GM18505 (cell line): ENCODE results near the gene MKLN1.

Experiments used
- ATAC-seq: cut with Tn5 transposase; IDR thresholded peaks from one replicate; pipeline ENCODE4 v1.9.1; 2021; ENCODE audit not compliant: unreplicated experiment
- POLR2A ChIP-seq: IDR thresholded peaks from 4 replicates; pipeline ENCODE4 v1.6.1; 2011; ENCODE audit warnings: borderline replicate concordance; ENCODE audit not compliant: insufficient read depth, insufficient read length; ENCODE audit errors: extremely low read depth

The MKLN1 gene

GRCh38 chr7:131372554-131372953, 44.9 kb downstream of the MKLN1 start:
- no peak for TF ChIP-seq POLR2A

DNA sequence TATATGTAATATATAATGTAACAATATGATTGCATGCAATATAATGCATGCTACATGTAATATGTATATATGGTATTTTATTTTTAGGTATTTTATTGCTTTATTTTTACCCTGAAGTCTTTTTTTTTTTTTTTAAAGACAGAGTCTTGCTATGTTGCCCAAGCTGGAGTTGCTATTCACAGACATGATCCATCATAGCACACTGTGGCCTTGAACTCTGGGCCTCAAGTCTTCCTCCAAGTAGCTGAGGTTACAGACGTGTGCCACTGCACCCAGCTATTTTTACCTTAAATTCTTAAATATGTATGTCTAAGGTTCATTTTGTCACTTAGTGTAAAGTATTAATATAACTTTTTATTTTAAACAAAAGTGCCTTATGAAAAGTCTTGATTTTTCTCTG, 47.1 kb downstream of the MKLN1 start:
- TF ChIP-seq POLR2A = no peak
- no peak for ATAC-seq

More at GRCh38 chr7:131372554-131372953, 44.9 kb downstream of the MKLN1 start:
- no peak for ATAC-seq

DNA sequence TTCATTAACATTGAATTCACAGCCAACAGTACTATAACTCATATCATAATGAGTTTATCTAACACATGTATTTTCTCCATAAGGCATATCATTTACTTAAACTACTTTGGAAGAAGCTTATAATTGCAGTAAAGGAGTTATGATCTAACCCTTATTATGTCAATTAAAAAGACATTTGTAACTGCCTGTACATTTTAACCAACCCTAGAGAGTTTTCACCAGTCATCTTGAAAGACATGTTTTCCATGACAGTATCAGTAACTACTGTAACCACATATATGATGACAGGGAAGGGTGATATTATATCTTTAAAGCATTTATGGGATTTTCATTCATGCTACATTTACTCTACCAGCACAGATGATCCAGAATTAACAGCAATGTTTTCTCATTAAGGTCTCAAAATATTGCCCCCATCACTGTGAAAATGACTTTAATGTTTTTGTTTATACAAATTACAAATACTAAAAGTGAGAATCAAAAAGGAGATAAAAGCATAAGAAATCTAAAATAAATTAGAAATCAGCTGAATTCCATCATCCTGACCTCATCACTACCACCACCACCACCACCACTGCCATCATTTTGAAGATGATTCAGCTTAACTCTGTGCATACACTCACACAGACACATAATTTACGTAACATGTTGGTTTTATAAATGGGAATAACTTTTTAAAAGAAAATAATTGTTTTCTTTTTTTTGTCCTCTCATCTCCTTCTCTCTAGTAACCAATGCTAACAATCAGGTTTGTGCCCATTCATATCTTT, 53.6 kb downstream of the MKLN1 start:
- no peak for ATAC-seq
- no peak for TF ChIP-seq POLR2A

- no peak for ATAC-seq
Observed at GRCh38 chr7:131383417-131384285, 56.0 kb downstream of the MKLN1 start.

GRCh38 chr7:131384286-131384635, 56.6 kb downstream of the MKLN1 start:
- TF ChIP-seq POLR2A = no peak
- no peak for ATAC-seq

More at GRCh38 chr7:131383417-131384285, 56.0 kb downstream of the MKLN1 start:
- no peak for TF ChIP-seq POLR2A

- TF ChIP-seq POLR2A = no peak
- ATAC-seq = no peak
Observed at GRCh38 chr7:131385039-131385605, 57.4 kb downstream of the MKLN1 start.

DNA sequence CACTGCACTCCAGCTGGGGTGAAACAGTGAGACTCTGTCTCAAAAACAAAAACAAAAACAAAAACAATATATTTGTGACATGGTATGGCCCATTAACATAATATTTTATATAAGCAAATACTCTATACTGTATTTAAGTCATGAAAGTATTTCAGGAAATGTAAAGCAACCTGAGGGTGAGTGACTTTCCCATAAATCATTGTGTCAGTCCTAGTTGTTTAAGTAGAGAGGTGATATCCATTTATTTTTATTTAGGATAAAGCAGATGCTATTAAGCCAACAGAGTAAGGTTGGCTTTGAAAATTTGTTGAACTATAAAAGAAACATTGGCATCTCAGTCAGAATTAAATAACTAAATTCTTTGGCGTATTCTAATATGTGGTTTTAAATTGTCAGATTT, 60.5 kb downstream of the MKLN1 start:
- no peak for TF ChIP-seq POLR2A
- no peak for ATAC-seq

- no peak for ATAC-seq
- no peak for TF ChIP-seq POLR2A
Observed at GRCh38 chr7:131390275-131390674, 62.6 kb downstream of the MKLN1 start.

GRCh38 chr7:131391145-131391544, 63.5 kb downstream of the MKLN1 start:
- no peak for ATAC-seq
- no peak for TF ChIP-seq POLR2A

DNA sequence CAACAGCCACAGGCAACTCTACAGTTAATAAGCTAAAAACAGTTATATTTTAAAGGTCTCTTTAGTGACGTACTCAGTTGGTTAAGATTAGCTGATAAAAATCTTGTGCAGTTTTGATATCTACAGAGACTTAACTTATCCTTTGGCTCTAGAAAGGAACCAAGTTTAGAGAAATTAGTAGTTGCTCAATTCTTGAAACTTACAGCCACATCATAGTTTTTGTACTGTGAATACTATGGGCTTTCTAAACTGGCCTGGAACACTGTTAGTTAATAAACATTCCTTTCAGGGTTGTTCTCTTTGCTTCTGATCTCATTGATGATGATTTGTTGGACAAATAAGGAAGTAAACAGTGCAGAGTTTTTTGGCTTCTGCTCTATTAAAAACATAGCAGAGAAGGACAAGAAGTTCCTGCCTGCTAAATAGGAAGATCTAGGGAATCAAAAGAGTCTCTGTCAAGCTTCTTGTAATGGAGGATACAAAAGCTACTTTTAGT, 73.1 kb downstream of the MKLN1 start:
- TF ChIP-seq POLR2A = no peak
- ATAC-seq = no peak

- ATAC-seq = no peak
- TF ChIP-seq POLR2A = no peak
Observed at GRCh38 chr7:131401194-131401593, 73.5 kb downstream of the MKLN1 start.

- no peak for ATAC-seq
- no peak for TF ChIP-seq POLR2A
Observed at GRCh38 chr7:131403322-131403721, 75.6 kb downstream of the MKLN1 start.

GRCh38 chr7:131404226-131404911, 76.7 kb downstream of the MKLN1 start:
- TF ChIP-seq POLR2A = no peak
- no peak for ATAC-seq

- ATAC-seq = no peak
- no peak for TF ChIP-seq POLR2A
Observed at GRCh38 chr7:131409129-131409766, 81.6 kb downstream of the MKLN1 start.
